K562 (cell line): ENCODE measurements around the gene RNF150. TPM values are rescaled to one million over a fixed set of nuclear protein-coding genes. Genes with fewer than 3 reads are reported as not detected.

Experiments
- ATAC-seq: fragments of 200-7000 bp; cut with Tn5 transposase; 3 replicates; pipeline ENCODE4 v1.9.1; 2020; ENCODE audit warnings: moderate library complexity
- BruUV-seq: library from RNA; stranded (reverse); fragments of 400-500 nt; replicated peaks from 2 replicates; lab custom pipeline; 2021; lab: Mats Ljungman, UMichigan
- CTCF ChIA-PET: fragments of 300-600 bp; formaldehyde crosslinking; extraction: SDS; loops from one replicate; lab custom pipeline; 2021; ENCODE audit warnings: low intra/inter-chr PET ratio; lab: Yijun Ruan, JAX
- POLR2A ChIA-PET: fragments of 300-600, 350-650 bp; sonication (Branson Sonifier 250); formaldehyde crosslinking; extraction: SDS; loops from one replicate; lab custom pipeline; 2021; ENCODE audit warnings: antibody characterized with exemption, inconsistent platforms; lab: Yijun Ruan, JAX
- DNase-seq, 4 experiments: peaks; one replicate each; pipeline versions ENCODE4 v3.0.0 to v3.0.0-alpha.2; 2011 to 2018; ENCODE audit warnings: low spot score in 3 of 4, mixed read lengths in 3 of 4; ENCODE audit errors: extremely low read depth in 1 of 4
- FAIRE-seq: peaks from 2 replicates; lab custom pipeline; 2011; peaks lifted over from hg19 to GRCh38; lab: Jason Lieb, UNC
- H2AFZ ChIP-seq: 2 replicates; pipeline ENCODE4 v1.6.0; 2011; ENCODE audit warnings: low read depth, low read length, control low read depth, inconsistent platforms
- H3K27ac ChIP-seq: fragments of 200-600 bp; 3 replicates; pipeline ENCODE4 v1.8.0; 2011; ENCODE audit warnings: low read depth, mild to moderate bottlenecking, control low read depth, inconsistent platforms, low read length, moderate library complexity, mixed read lengths; ENCODE audit errors: extremely low read depth
- H3K27me3 ChIP-seq, 2 experiments: fragments of 300-600 bp in 1 of 2; 2 replicates in 1 of 2; 3 replicates in 1 of 2; pipeline versions ENCODE4 v1.6.0 to v1.8.0; 2011; ENCODE audit warnings: inconsistent platforms in 2 of 2, low read length in 2 of 2, mild to moderate bottlenecking in 1 of 2, mixed read lengths in 1 of 2, moderate library complexity in 1 of 2; ENCODE audit not compliant: control insufficient read depth in 2 of 2, insufficient read depth in 2 of 2
- H3K36me3 ChIP-seq: fragments of 300-600 bp; 3 replicates; pipeline ENCODE4 v1.8.0; 2011; ENCODE audit warnings: mild to moderate bottlenecking, low read length, inconsistent platforms; ENCODE audit not compliant: control insufficient read depth, insufficient read depth
- H3K4me1 ChIP-seq, 2 experiments: fragments of 200-600 bp in 1 of 2; replicated peaks in 1 of 2; 2 replicates in 1 of 2; 3 replicates in 1 of 2; pipeline versions ENCODE4 v1.5.1 to v1.8.0; 2011; ENCODE audit warnings: inconsistent platforms in 2 of 2, low read length in 2 of 2, mild to moderate bottlenecking in 1 of 2, mixed read lengths in 1 of 2, moderate library complexity in 1 of 2; ENCODE audit not compliant: control insufficient read depth in 2 of 2, insufficient read depth in 2 of 2
- H3K4me2 ChIP-seq: 2 replicates; pipeline ENCODE4 v1.6.1; 2011; ENCODE audit warnings: low read length, control low read depth, inconsistent platforms, mixed read lengths; ENCODE audit not compliant: insufficient read depth
- H3K4me3 ChIP-seq: fragments of 200-600 bp; sonication (generic), shearing (Covaris generic); 2 replicates; pipeline ENCODE4 v1.5.1; 2016; ENCODE audit warnings: control low read depth, inconsistent platforms
- H3K79me2 ChIP-seq: fragments of 200-600 bp; 3 replicates; pipeline ENCODE4 v1.8.0; 2011; ENCODE audit warnings: low read length, inconsistent platforms; ENCODE audit not compliant: control insufficient read depth, insufficient read depth
- H3K9ac ChIP-seq, 2 experiments: 2 replicates each; pipeline versions ENCODE4 v1.6.0 to v1.6.1; 2011; ENCODE audit warnings: low read depth in 2 of 2, low read length in 2 of 2, control low read depth in 1 of 2, inconsistent platforms in 1 of 2, mild to moderate bottlenecking in 1 of 2, mixed read lengths in 1 of 2; ENCODE audit not compliant: insufficient read depth in 1 of 2
- H3K9me1 ChIP-seq: one replicate; pipeline ENCODE4 v1.6.0; 2011; ENCODE audit warnings: inconsistent platforms, mild to moderate bottlenecking, low read length, moderate library complexity; ENCODE audit not compliant: control insufficient read depth, insufficient read depth
- H3K9me3 ChIP-seq: replicated peaks from 2 replicates; pipeline ENCODE4 v1.5.1; 2011; ENCODE audit warnings: low read depth, low read length, inconsistent platforms; ENCODE audit not compliant: control insufficient read depth, insufficient read depth
- H4K20me1 ChIP-seq: replicated peaks from 2 replicates; pipeline ENCODE4 v1.6.1; 2011; ENCODE audit warnings: low read length, inconsistent platforms, mixed read lengths; ENCODE audit not compliant: control insufficient read depth, insufficient read depth
- CBX8 ChIP-seq: fragments of 200-600 bp; sonication (generic); IDR thresholded peaks from 2 replicates; pipeline ENCODE4 v1.6.1; 2012; ENCODE audit warnings: borderline replicate concordance, mixed run types, low read depth, mild to moderate bottlenecking, moderate library complexity, mixed read lengths, low read length, control low read depth, inconsistent platforms; ENCODE audit not compliant: poor library complexity, severe bottlenecking; ENCODE audit errors: extremely low read depth
- ELF1 ChIP-seq: fragments of 200-800 bp; sonication (Bioruptor generic); IDR thresholded peaks from 2 replicates; pipeline ENCODE4 v1.6.1; 2016; ENCODE audit warnings: missing genetic modification characterization, missing compliant biosample characterization
- KLF16 ChIP-seq: IDR thresholded peaks from 2 replicates; pipeline ENCODE4 v1.6.1; 2016; ENCODE audit warnings: antibody characterized with exemption
- POU5F1 ChIP-seq: fragments of 150-350 bp; IDR thresholded peaks from 2 replicates; pipeline ENCODE4 v1.6.1; 2014; ENCODE audit warnings: borderline replicate concordance, low read length, low read depth, mild to moderate bottlenecking; ENCODE audit not compliant: partially characterized antibody
- RFX1 ChIP-seq: fragments of 450-650 bp; IDR thresholded peaks from 2 replicates; pipeline ENCODE4 v1.6.1; 2016; ENCODE audit warnings: mild to moderate bottlenecking, moderate library complexity
- SAP30 ChIP-seq: fragments of 200-600 bp; sonication (generic); IDR thresholded peaks from 2 replicates; pipeline ENCODE4 v1.6.1; 2012; ENCODE audit warnings: borderline replicate concordance, low read depth, mild to moderate bottlenecking, moderate library complexity, low read length, control low read depth, inconsistent platforms; ENCODE audit not compliant: insufficient read depth, poor library complexity, severe bottlenecking
- SMC3 ChIP-seq: conservative IDR thresholded peaks from 2 replicates; pipeline ENCODE4 v1.6.1; 2011; ENCODE audit warnings: low read depth, low read length, improper control_type of control experiment; ENCODE audit not compliant: insufficient read depth
- SNIP1 ChIP-seq: fragments of 450-650 bp; IDR thresholded peaks from 2 replicates; pipeline ENCODE4 v1.7.1; 2017; ENCODE audit warnings: low read depth, mild to moderate bottlenecking
- ZBTB17 ChIP-seq: fragments of 450-650 bp; formaldehyde crosslinking; IDR thresholded peaks from 2 replicates; pipeline ENCODE4 v1.4.0; 2020; ENCODE audit warnings: mild to moderate bottlenecking
- ZNF347 ChIP-seq: fragments of 450-650 bp; formaldehyde crosslinking; IDR thresholded peaks from 2 replicates; pipeline ENCODE4 v1.4.0; 2020; ENCODE audit warnings: low read depth, mild to moderate bottlenecking, moderate library complexity
- ZNF668 ChIP-seq: fragments of 250-450 bp; sonication (Bioruptor Pico); IDR thresholded peaks from 2 replicates; pipeline ENCODE4 v1.8.0; 2022; ENCODE audit warnings: mild to moderate bottlenecking, inconsistent platforms
- WGBS: fragments of 100-300 bp; shearing (Covaris generic); methylation state at CpG from one replicate; pipeline ENCODE4 v1.1.6; 2016; ENCODE audit warnings: low coverage, mixed read lengths; ENCODE audit not compliant: insufficient coverage; ENCODE audit errors: missing lambda C conversion rate; 5-methylcytosine and 5-hydroxymethylcytosine counted together
- in situ Hi-C: fragments of 300-500 bp; cut with MboI; formaldehyde crosslinking; loops from 4 replicates; pipeline ENCODE4 v1.15.0; 2018; ENCODE audit warnings: inconsistent platforms, mixed read lengths
- intact Hi-C: fragments of 100-400 bp; cut with micrococcal nuclease; formaldehyde crosslinking; loops from 2 replicates; pipeline ENCODE4 v1.14.2; 2022
- polyA plus RNA-seq, 8 experiments: library from polyadenylated mRNA; depleted of rRNA in 4 of 8; stranded (reverse) in 5 of 8; unstranded in 3 of 8; fragments of >200 nt; fragmentation: Nextera tagmentation in 2 of 8; fragmentation: Illumina TruSeq in 1 of 8; extraction: Ambion mirVana in 2 of 8; extraction: Trizol in 1 of 8; gene quantifications; 2 replicates each; pipeline versions ENCODE4 v1.2.1 to v1.2.3, GENCODE V29; 2011 to 2014; ENCODE audit warnings: inconsistent platforms in 1 of 8, missing spikeins in 1 of 8
- total RNA-seq, 7 experiments: library from RNA; depleted of rRNA in 6 of 7; stranded (reverse); fragments of >200 nt in 6 of 7; fragmentation: Illumina TruSeq in 2 of 7; extraction: Trizol in 2 of 7; gene quantifications; 2 replicates each; pipeline versions ENCODE4 v1.2.1 to v1.2.3, GENCODE V29; 2011 to 2021; ENCODE audit warnings: low replicate concordance in 1 of 7
- TF ChIP-seq, protein P1 (sequence below), 2 experiments: fragments of 450-650 bp; conservative IDR thresholded peaks; 2 replicates each; pipeline ENCODE4 v1.6.1; 2017; ENCODE audit warnings: mild to moderate bottlenecking in 2 of 2, moderate library complexity in 2 of 2

Gene RNF150
- total and polyA plus RNA-seq, 9 of the 15 experiments (the other 6 are each of a cell fraction or from before 2014, with no cell fraction given) = 0.09 TPM; not detected in 8

GRCh38 chr4:141056473-141056872 is 76.8 kb downstream of the RNF150 start:
- Histone ChIP-seq H3K4me3 (no peak overlapping the region), H3K4me1 (no peaks in the 10 kb centered on the region), H3K4me2 (no peak overlapping the region), H4K20me1 (no peaks in the 10 kb centered on the region), H3K9me3 (no peaks in the 10 kb centered on the region), H3K9ac (no peak overlapping the region), H3K9me1 (no peaks in the 10 kb centered on the region), H3K27me3 (no peaks in the 10 kb centered on the region), H3K36me3 (no peaks in the 10 kb centered on the region), H3K79me2 (no peaks in the 10 kb centered on the region), H2AFZ (no peak overlapping the region), H3K27ac (no peak overlapping the region)
- TF ChIP-seq SAP30 = no peak
- TF ChIP-seq KLF16 = no peak
- no peak for TF ChIP-seq ZBTB17 (CRISPR knock-in tag)
- no peak for TF ChIP-seq ELF1
- TF ChIP-seq CBX8 = no peak
- TF ChIP-seq, protein P1, sequence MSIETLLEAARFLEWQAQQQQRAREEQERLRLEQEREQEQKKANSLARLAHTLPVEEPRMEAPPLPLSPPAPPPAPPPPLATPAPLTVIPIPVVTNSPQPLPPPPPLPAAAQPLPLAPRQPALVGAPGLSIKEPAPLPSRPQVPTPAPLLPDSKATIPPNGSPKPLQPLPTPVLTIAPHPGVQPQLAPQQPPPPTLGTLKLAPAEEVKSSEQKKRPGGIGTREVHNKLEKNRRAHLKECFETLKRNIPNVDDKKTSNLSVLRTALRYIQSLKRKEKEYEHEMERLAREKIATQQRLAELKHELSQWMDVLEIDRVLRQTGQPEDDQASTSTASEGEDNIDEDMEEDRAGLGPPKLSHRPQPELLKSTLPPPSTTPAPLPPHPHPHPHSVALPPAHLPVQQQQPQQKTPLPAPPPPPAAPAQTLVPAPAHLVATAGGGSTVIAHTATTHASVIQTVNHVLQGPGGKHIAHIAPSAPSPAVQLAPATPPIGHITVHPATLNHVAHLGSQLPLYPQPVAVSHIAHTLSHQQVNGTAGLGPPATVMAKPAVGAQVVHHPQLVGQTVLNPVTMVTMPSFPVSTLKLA (conservative IDR thresholded peaks at IDR 0.05) = no peak
- TF ChIP-seq ZNF347 = no peak
- TF ChIP-seq POU5F1 = no peak
- no peak for TF ChIP-seq SMC3
- no peak for TF ChIP-seq RFX1
- TF ChIP-seq ZNF668 (CRISPR knock-in tag) = no peak
- TF ChIP-seq SNIP1 = no peak
- ChIA-PET POLR2A (no interaction called here), CTCF (no interaction called here)
- FAIRE-seq (no peak), ATAC-seq (no peak), DNase-seq (no peak)
- in situ Hi-C loops = no loop called here
- no TSS peak for BruUV-seq
- WGBS = 17% methylated on average over 1 of the region's 3 CpGs
- intact Hi-C loops = no loop called here
